HG03469 (cell line): ENCODE results near the gene ARHGAP22.
A peak's percentile ranks its signal among the peaks of the same experiment; 100 is the strongest.

Source experiments
- ATAC-seq: cut with Tn5 transposase; IDR thresholded peaks from one replicate; pipeline ENCODE4 v1.9.1; 2021; ENCODE audit warnings: mild to moderate bottlenecking, moderate library complexity, moderate number of reproducible peaks; ENCODE audit not compliant: unreplicated experiment

The ARHGAP22 gene

GRCh38 chr10:48633381-48634197 is 28.7 kb upstream of the ARHGAP22 start:
- ATAC-seq: peak; percentile 25

GRCh38 chr10:48632166-48632565 is 27.3 kb upstream of the ARHGAP22 start:
- ATAC-seq: no peak

DNA sequence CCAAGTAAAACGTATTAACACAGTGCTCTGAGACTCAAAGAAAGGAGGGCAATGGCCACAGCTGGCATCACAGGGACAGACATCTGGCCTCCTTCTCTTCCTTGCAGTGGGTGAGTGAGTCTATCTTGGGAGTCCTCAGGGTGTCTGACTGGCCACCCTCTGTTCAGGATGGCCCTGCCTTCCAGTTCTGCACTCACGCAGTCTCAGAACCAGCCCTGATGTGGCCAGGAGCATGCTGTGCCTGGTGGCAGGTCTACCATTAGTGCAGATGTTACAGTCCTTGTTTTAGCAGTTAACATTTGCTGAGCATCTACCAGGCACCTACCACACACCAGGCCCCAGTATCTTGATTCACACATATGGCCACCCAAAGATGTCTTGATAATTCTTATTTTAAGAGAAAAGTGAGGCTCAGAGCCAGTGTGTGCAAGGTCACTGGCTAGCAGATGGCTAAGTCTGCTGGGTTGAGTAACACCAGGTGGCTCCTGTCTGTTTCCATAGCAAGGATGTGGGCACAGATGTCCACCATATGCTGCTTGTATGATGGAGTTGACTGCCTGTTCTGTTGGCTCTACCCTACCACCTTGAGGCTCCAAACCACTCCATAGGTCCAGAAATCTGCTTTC is 23.2 kb upstream of the ARHGAP22 start:
- ATAC-seq: no peak

- ATAC-seq: no peak
Measured at GRCh38 chr10:48626986-48627731, 22.3 kb upstream of the ARHGAP22 start.

DNA sequence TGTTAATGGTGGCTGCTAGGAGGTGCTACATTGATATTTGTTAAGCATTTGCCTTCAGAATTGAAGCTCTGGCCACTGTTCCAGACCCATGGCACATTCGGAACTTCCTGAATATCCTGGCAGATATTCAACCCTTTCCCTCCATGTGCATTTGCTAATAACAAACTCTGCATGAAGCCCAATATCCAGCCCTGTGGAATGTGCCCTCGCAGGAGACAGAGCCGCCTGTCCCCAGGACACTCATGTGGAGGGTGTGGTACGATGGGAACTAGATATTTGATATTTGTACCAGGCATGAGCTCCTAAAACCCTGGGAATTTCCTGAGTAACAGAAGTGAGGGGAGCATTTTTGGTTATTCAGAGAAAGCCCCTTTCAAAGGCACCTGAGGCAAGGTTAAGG is 21.6 kb upstream of the ARHGAP22 start:
- ATAC-seq: no peak

DNA sequence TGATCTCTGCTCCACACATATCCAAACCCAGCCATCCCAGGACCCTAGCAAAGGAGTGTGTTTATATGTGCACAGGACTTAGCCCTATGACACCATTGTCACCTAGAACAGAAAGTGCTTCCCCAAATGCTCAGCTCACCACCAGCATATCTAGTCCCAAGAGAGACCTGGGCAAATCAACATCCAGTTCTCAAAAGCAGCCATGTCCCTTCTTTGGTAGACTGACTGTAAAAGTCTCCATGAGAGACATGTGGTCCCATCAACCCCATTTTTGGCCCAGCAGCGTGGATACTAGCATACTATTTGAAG is 20.9 kb upstream of the ARHGAP22 start:
- no peak for ATAC-seq

GRCh38 chr10:48623607-48624132 is 18.8 kb upstream of the ARHGAP22 start:
- no peak for ATAC-seq

DNA sequence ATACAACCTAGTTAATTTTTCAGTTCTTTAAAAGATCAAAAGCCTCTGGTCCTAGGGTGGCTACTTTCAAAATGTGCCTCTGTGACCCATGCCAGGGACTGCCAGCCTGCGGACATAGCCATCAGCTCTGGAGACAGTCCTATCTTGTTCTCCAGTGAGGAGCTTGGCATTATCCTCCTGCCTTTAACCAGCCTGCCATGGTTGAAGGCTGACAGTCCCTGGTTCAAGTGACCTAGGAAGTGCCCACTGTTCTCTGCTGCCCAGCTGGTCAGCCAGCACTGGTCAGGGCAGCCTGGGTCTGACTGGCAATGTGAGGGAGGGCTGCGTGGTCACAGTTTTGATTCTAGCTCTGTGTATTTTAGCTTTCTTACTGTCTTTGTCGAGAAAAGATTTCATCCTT is 18.1 kb upstream of the ARHGAP22 start:
- ATAC-seq: no peak

- no peak for ATAC-seq
Measured at GRCh38 chr10:48620719-48621118, 15.8 kb upstream of the ARHGAP22 start.

- no peak for ATAC-seq
Measured at GRCh38 chr10:48616436-48616835, 11.6 kb upstream of the ARHGAP22 start.

DNA sequence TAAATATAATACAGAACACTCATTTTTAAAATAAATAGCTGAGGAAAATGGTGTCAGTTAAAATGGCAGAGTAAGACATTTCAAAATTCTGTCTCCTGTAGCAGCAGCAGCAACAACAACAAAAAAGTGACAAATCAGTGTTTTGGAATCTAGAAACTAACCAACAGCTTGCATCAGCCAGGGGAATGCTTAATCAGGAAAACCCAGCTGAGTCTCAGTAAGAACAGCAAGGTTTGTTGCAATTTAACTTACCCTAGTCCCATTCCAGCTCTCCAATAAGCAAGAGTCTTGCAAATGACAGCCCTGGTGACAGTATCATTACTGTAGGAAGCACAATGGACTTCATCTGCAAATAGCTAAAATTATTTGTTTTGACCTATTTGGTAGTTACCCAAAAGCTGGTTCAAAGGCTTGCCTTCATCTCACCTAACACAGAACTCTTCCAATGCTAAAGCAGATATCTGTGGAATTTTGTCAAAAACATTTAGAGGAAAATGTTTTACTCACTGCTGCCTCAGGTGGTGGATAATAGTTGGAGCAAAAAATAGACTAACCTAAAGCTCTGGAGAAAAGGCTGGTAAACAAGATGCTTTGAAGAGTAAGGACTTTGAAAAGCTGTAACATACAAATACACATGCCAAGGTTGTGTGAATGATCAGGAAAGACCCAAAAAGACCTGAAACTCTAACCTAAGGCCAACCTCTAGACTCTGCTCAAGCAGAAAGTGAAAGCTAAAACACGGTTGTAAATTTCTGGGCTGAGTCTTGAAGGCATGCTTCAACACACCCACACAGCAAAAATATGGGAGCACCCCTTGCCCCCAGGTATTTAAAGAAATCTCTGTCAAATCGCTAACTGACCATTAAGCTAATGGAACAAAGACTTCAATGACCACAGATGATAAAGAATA is 9.9 kb upstream of the ARHGAP22 start:
- no peak for ATAC-seq

- no peak for ATAC-seq
Measured at GRCh38 chr10:48613016-48613415, 8.1 kb upstream of the ARHGAP22 start.

GRCh38 chr10:48612236-48612943 is 7.5 kb upstream of the ARHGAP22 start:
- ATAC-seq: no peak

DNA sequence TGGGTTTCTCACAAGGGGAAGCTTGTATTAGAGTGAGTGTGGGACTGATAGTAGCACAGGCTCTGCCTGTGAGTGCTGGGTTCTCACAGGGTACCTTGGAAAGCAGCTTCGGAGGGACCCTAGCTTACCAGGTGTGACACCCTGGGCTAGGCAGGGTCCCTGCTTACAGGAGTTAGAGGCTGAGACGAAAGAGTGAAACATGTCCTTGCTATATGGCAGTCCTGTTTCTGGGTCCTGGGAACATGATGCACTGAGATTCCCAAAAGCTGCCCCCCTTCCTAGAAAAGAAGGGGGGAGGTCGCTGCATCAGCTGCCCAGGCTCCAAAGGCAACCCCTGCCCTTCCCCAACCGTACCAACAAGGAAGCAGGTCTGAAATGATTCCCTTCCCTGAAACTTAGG is 6.3 kb upstream of the ARHGAP22 start:
- ATAC-seq: no peak

DNA sequence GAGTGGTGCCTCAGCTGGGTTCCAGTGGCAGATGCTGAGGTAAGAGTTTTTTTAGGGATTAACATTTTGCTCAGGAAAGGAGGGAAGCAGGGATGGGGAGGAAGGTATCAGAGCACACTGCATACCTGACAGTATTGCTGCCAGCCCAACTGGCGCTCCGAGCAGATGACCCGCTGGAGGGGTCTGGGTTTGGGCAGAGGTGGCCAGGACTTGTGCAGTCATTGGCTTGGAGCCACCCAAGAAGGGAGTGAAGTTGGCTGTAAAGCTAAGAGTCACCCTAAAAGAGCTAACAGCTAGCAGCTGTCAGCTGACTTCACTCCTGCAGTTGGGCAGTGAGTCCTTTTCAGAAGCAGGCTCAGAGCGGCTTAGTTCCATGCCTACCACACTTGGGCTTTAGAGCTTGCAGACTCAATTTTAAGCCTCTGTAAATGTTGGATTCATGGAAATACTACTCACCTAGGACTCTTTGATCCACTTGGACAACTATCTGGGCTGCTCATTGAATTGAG is 5.8 kb upstream of the ARHGAP22 start:
- no peak for ATAC-seq

DNA sequence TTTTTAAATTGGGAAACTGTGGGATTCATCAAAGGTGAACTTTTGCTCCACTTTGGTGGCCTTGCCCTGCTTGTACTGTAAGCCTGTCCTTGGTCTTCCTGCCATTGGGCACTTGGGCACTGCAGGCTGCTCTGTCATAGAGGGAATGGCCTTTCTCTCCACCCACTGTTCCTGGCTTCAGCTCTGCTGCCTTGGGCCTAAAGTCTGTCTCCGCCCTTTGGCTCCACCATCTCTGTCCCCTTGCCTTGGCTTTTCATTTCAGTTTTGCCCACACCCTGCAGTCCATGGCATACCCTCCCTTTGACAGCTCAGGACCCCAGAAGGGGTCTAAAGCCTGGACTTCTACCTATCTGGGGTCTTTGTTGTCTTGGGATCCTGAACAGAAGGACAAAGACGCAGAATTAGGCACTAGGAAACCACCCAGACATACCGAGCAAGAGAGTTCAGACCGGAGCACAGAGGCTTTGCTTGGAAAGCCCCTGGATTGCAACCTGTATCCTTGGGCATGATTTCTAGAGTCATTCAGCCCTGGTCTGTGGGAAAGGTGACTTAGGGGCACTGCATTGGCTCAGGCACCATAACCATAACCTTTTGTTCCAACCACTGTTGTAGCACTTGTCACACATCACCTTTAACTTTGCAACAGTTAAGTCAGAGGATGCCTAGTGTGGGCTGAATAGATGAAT is 5.2 kb upstream of the ARHGAP22 start:
- ATAC-seq: no peak

DNA sequence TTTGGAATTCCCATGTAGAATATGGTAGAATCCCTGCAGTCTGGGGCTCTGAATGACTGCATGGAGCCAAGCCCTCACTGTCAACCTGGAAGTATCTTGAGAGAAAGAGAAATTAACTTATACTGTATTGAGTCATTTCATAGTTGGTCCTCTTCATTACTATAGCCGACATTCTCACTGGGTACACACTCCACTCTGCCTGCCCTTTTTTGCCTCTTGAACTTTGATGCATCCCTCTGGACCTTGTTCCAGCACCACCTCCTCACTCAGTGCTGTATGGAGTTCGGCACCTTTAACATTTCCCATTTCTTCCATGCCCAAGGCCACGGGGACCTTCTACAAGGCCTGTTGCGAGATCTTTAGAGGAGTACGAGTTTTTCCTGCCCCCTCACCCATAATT is 4.6 kb upstream of the ARHGAP22 start:
- ATAC-seq: no peak

DNA sequence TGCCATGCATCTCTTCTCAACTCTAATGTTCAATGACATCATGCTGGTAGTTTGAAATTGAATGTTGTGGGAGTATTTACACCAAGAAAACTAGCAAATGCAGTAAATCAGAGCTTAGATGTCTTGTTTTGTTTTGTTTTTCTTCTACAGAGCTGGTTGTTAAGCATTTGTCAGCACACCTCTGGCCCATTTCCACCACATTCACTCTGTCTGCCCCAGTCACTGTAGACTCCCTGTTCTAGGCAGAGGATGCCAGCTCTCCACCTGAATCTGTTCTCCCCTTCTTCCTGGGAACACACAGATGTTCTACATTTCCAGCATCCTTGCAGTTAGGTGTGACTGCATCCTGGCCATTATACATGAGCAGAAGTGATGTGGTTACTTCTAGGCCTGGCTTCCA is 4.1 kb upstream of the ARHGAP22 start:
- no peak for ATAC-seq

- ATAC-seq: peak; percentile 43
Measured at GRCh38 chr10:48608279-48608681, 3.4 kb upstream of the ARHGAP22 start.
